ENCODE data around the gene IGF2BP2. TPM values are rescaled to one million over a fixed set of nuclear protein-coding genes. Genes with fewer than 3 reads are reported as not detected.

Gene IGF2BP2
- total RNA-seq, 1 donor = 8.4 TPM

GRCh38 chr3:185750702-185751101 is 74.1 kb downstream of the IGF2BP2 start:
- no peak overlapping the region for H3K4me3 ChIP-seq (ENCODE audit: low read length)
- no peaks in the 10 kb centered on the region for H3K9me3 ChIP-seq (ENCODE audit: low read depth, low read length)
- H3K27me3 ChIP-seq (ENCODE audit: insufficient read depth, low read length) = no peaks in the 10 kb centered on the region
- H3K4me1 ChIP-seq (ENCODE audit: insufficient read depth, low read length) = peaks cover 19% of the 10 kb centered on the region

DNA sequence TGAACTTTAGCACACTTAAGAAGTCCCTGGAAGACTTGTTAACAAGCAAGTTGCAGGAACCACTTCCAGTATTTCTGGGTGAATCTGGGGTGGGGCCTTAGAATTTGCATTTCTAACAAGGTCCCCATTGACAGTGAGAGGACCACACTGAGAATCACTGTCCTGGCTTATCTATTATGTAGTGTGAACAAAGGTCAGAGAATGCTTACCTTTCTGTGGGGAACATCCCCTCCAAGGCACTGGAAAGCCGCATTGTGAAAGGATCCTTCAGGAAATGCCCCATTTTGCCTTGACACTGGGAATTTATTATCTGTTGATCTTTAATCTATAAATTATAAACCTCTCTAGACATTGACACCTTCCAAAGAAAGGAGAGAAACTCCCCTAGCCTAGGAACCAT is 74.8 kb downstream of the IGF2BP2 start:
- H3K9me3 ChIP-seq (ENCODE audit: low read depth, low read length) = no peaks in the 10 kb centered on the region
- H3K27me3 ChIP-seq (ENCODE audit: insufficient read depth, low read length) = no peaks in the 10 kb centered on the region
- H3K4me3 ChIP-seq (ENCODE audit: low read length) = no peak overlapping the region
- H3K4me1 ChIP-seq (ENCODE audit: insufficient read depth, low read length) = peaks cover 26% of the 10 kb centered on the region

DNA sequence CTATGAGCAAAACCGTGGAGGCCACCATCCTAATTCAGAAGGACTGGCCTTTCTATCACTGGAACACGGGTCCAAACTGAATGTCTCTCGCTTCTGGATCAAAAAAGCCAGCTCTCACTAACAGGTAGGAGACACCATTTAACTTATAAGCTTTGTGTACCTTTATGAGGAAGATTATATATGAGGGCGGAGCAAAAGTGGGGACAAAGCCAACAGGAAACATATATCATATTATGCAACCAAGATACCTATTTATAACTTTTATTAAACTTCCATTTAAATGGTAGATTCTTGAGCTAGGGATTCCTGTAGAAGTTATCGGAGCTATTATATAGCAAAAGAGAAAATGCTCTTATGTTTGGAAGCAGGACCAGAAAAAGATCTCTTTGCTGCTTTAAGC is 78.4 kb downstream of the IGF2BP2 start:
- Histone ChIP-seq H3K4me3 (ENCODE audit: low read length) (no peak overlapping the region), H3K27me3 (ENCODE audit: insufficient read depth, low read length) (no peaks in the 10 kb centered on the region), H3K9me3 (ENCODE audit: low read depth, low read length) (no peaks in the 10 kb centered on the region), H3K4me1 (ENCODE audit: insufficient read depth, low read length) (peaks cover 24% of the 10 kb centered on the region)

DNA sequence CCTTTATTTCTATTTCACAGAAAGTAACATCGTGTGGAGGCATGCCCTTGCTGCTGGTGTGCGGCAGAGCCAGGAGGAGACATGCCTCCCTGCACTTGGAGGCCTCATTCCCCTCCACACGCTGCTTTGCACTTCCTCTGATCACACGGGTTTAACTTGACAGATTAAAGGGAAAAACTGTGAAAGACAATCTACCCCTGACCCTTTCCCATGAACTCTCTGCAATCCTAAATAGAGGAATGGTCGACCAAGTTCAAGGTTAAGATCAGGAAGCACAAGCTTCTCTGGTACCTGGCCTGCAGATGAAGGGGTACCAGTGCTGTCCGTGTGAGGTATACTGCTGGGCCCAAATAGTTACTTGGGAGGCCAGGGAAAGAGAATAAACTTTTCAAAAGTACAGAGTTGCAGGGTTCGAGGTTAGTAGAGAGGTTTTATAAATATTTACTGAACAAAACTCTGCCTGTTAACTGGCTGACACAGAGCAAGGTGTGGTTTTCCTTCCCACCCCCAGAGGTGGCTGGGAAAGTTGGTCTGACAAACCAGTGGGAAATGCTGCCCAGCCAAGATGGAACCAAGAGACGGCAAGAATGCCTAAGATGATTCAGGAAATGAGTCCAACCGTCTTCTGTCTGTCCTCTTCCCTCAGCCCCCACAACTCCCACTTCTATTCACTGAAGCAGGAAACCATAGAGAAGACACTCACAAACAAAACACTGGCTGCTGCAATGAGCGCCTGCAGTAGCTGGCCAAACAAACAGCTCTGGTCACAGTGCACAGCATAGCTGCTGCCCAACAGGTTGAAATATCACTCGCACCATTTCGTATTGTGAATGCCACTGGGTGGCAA is 79.6 kb downstream of the IGF2BP2 start:
- Histone ChIP-seq H3K4me3 (ENCODE audit: low read length) (no peak overlapping the region), H3K4me1 (ENCODE audit: insufficient read depth, low read length) (peaks cover 24% of the 10 kb centered on the region), H3K9me3 (ENCODE audit: low read depth, low read length) (no peaks in the 10 kb centered on the region)

GRCh38 chr3:185741586-185741985 is 83.3 kb downstream of the IGF2BP2 start:
- H3K4me3 ChIP-seq (ENCODE audit: low read length) = no peak overlapping the region
- H3K9me3 ChIP-seq (ENCODE audit: low read depth, low read length) = no peaks in the 10 kb centered on the region
- no peaks in the 10 kb centered on the region for H3K27me3 ChIP-seq (ENCODE audit: insufficient read depth, low read length)
- H3K4me1 ChIP-seq (ENCODE audit: insufficient read depth, low read length) = peaks cover 21% of the 10 kb centered on the region

More for the DNA sequence above, 79.6 kb downstream of the IGF2BP2 start:
- no peaks in the 10 kb centered on the region for H3K27me3 ChIP-seq (ENCODE audit: insufficient read depth, low read length)

DNA sequence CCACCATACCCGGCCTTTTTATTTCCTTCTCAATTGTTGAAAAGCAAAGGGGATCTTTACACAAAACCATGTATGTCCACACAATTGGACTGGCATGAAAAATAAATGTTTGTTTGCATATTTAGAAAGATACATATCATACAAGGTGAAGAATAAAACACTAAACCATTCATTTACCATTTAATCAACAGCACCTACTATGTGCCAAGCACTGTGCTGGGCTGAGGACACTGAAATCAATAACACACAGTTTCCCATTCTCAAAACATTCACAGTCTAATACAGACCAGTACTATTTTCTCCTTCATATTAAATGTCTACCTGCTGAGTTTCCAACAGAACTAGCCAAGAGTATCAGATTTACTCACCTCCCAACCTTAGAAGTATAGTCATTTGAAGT is 84.7 kb downstream of the IGF2BP2 start:
- Histone ChIP-seq H3K4me3 (ENCODE audit: low read length) (no peak overlapping the region), H3K9me3 (ENCODE audit: low read depth, low read length) (no peaks in the 10 kb centered on the region)

DNA sequence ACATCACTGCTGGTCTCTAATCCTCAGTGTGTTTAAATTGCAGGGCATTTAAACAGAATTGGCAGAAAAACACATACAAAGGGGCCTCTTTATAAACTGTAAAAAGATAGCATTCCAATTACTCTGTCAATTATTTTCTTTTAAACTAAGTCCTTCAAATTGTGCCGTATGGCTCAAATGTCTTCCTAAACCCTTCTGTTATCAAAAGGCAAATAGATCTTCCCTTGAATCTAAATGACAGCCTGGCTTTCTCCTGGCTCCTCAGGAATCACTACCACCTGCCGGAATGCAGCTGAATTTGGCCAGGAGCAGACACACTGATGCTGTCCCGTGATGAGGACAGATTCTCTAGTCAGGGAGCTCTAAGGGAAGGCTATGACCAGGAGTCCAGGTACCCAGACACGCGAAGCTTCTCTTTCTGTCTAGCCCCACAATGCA is 85.6 kb downstream of the IGF2BP2 start:
- Histone ChIP-seq H3K27me3 (ENCODE audit: insufficient read depth, low read length) (no peaks in the 10 kb centered on the region), H3K9me3 (ENCODE audit: low read depth, low read length) (no peaks in the 10 kb centered on the region), H3K4me1 (ENCODE audit: insufficient read depth, low read length) (peaks cover under 1% of the 10 kb centered on the region), H3K4me3 (ENCODE audit: low read length) (no peak overlapping the region)

More for the DNA sequence above, 84.7 kb downstream of the IGF2BP2 start:
- peaks cover 6% of the 10 kb centered on the region for H3K4me1 ChIP-seq (ENCODE audit: insufficient read depth, low read length)
- H3K27me3 ChIP-seq (ENCODE audit: insufficient read depth, low read length) = no peaks in the 10 kb centered on the region

DNA sequence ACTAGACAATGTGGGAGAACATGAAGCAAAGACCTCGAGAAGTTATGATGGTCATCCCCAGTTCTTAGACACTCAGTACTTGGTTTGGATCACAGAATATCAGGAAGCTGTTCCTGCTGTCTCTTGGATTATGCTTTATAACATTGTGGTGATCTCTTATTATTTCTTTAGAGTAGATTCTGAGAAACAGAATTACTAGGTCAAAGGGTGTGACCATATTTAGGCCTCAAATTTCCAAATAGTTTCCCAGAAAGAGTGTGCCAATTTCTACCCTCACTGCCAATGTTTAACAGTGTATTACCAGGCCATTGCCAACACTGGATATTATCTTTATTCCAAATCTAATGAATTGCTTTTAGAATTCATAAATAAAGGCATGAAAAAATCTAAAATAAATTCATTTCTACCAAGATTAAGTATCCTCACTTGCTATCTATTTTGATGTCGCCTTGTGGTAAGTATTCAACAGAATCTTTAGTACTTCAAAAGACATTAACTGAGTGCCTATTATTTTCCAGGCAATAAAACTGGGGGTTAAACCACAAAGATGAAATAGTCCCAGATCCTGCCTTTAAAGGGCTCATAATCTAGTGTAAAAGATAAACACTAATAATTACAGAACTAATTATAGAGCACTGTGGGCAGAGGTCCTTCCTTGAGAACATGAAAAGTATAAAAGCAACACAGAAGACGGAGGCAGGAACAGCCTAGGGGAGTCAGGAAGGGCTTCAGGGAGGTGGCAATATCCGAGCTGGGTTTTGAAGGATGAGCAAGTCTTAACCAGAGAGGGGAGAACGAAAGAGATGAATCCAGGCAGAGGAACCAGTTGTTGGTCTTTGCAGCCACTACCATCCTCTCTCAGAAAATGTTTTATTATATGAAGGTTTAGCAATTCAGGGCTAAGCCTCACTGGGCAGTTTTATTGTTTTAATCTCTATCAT is 86.8 kb downstream of the IGF2BP2 start:
- Histone ChIP-seq H3K27me3 (ENCODE audit: insufficient read depth, low read length) (no peaks in the 10 kb centered on the region), H3K4me1 (ENCODE audit: insufficient read depth, low read length) (peaks cover 7% of the 10 kb centered on the region), H3K4me3 (ENCODE audit: low read length) (no peak overlapping the region), H3K9me3 (ENCODE audit: low read depth, low read length) (no peaks in the 10 kb centered on the region)

GRCh38 chr3:185737020-185737419 is 87.8 kb downstream of the IGF2BP2 start:
- Histone ChIP-seq H3K4me1 (ENCODE audit: insufficient read depth, low read length) (peaks cover 7% of the 10 kb centered on the region), H3K9me3 (ENCODE audit: low read depth, low read length) (no peaks in the 10 kb centered on the region), H3K4me3 (ENCODE audit: low read length) (no peak overlapping the region), H3K27me3 (ENCODE audit: insufficient read depth, low read length) (no peaks in the 10 kb centered on the region)

DNA sequence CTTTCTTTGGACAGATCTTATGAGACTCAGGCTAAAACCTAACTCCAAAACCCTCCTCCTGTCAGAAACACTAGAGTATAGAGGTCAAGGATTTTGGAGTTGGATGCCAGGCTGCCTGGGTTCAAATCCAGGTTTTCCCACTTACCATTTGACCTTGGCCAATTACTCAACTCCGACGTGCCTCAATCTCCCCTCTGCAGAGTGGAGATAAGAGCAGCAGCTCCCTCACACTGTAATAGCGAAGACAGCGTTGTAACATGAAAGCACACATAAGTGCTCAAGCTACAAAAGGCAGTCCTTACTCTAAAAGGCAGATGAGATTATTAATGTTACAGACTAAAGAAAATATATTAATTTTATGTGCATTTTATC is 90.1 kb downstream of the IGF2BP2 start:
- Histone ChIP-seq H3K9me3 (ENCODE audit: low read depth, low read length) (no peaks in the 10 kb centered on the region), H3K4me3 (ENCODE audit: low read length) (no peak overlapping the region), H3K27me3 (ENCODE audit: insufficient read depth, low read length) (no peaks in the 10 kb centered on the region), H3K4me1 (ENCODE audit: insufficient read depth, low read length) (peaks cover 14% of the 10 kb centered on the region)

DNA sequence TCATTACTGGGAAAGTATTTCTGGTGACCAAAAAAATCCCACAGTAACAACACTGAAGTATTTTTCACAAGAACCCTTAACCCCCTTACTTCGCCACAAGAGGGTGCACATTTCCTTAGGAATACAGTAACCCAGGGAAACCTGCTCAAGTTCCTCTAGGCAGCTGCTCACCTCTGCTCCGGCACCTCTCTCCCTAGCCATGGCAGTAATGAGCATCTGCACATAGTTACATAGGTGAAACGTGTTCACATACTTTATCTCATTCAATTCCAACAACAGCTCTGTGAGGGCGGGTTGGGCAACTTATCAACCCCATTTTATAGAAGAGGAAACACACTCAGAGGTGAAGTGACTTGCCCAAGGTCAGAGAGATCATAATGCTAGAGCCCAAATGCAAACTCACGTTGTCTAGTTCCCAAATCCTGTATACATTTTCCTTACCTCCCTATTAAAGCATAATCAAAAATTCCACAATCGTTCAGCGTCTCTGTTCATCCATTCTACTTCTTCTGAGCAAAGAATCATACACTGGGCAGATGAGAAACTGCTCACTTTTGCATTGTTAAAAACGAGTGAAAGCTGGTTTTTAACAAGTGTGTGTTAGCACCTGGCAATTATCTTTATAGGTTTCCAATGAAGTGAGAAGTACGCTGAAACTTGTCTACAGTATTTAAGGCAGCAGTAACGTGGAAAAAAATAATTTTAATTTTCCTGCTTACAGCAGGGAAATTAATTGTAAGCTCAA is 90.7 kb downstream of the IGF2BP2 start:
- Histone ChIP-seq H3K9me3 (ENCODE audit: low read depth, low read length) (no peaks in the 10 kb centered on the region), H3K27me3 (ENCODE audit: insufficient read depth, low read length) (no peaks in the 10 kb centered on the region), H3K4me1 (ENCODE audit: insufficient read depth, low read length) (peaks cover 17% of the 10 kb centered on the region), H3K4me3 (ENCODE audit: low read length) (no peak overlapping the region)

GRCh38 chr3:185732782-185733181 is 92.1 kb downstream of the IGF2BP2 start:
- no peaks in the 10 kb centered on the region for H3K9me3 ChIP-seq (ENCODE audit: low read depth, low read length)
- no peak overlapping the region for H3K4me3 ChIP-seq (ENCODE audit: low read length)
- no peaks in the 10 kb centered on the region for H3K27me3 ChIP-seq (ENCODE audit: insufficient read depth, low read length)
- peaks cover 28% of the 10 kb centered on the region for H3K4me1 ChIP-seq (ENCODE audit: insufficient read depth, low read length)

- Histone ChIP-seq H3K4me1 (ENCODE audit: insufficient read depth, low read length) (peaks cover 28% of the 10 kb centered on the region), H3K9me3 (ENCODE audit: low read depth, low read length) (no peaks in the 10 kb centered on the region), H3K27me3 (ENCODE audit: insufficient read depth, low read length) (no peaks in the 10 kb centered on the region), H3K4me3 (ENCODE audit: low read length) (no peak overlapping the region)
Measured at GRCh38 chr3:185730550-185730949, 94.3 kb downstream of the IGF2BP2 start.

DNA sequence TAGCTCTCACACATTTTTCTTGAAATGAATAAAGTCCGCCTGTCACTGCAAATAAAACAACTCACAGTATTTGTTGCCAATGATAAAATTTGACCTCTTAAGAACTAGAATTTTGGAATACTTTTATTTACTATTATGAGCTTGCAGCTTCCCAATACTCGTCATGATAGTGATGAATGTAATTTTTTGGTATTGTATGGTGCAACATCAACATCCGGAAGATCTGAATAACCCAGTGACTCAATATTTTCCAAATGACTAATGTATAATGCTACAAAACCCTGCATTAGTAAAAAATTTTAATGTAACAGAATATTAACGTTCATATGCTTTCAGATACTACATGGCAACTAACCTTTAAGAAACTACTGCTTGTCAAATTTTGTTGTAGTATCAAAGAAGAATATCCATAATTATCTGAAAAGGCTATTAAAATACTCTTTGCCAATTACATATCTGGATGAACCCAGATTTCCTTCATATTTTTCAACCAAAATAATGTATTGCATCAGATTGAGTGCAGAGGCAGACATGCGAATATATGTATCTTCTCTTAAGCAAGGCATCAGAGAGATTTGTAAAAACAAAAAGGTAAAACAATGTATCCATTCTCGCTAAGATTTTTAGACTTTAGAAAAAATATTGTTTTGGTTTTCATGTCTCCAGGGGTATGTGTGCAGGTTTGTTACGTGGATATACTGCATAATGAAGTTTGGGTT is 95.3 kb downstream of the IGF2BP2 start:
- Histone ChIP-seq H3K9me3 (ENCODE audit: low read depth, low read length) (no peaks in the 10 kb centered on the region), H3K4me1 (ENCODE audit: insufficient read depth, low read length) (peaks cover 28% of the 10 kb centered on the region), H3K27me3 (ENCODE audit: insufficient read depth, low read length) (no peaks in the 10 kb centered on the region), H3K4me3 (ENCODE audit: low read length) (no peak overlapping the region)

Data from mononuclear cell (primary cell).